NCI-H82 (cell line): ENCODE results near the gene DENND10.
"Not testable (repeated sequence)": the region's sequence is repeated elsewhere in the genome, so short reads cannot be mapped to it uniquely, and the experiment has no call there.

Experiments used
- DNase-seq: peaks from one replicate; lab custom pipeline; 2025; lab: John Stamatoyannopoulos, UW

The DENND10 gene, protein sequence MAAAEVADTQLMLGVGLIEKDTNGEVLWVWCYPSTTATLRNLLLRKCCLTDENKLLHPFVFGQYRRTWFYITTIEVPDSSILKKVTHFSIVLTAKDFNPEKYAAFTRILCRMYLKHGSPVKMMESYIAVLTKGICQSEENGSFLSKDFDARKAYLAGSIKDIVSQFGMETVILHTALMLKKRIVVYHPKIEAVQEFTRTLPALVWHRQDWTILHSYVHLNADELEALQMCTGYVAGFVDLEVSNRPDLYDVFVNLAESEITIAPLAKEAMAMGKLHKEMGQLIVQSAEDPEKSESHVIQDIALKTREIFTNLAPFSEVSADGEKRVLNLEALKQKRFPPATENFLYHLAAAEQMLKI

GRCh38 chr10:119103903-119104653 is at the start of gene DENND10:
DENND10 (plus strand) TSS chr10:119104113; CDS start chr10:119104143, 30 bp downstream.
- DNase-seq = peak; percentile 84

DNA sequence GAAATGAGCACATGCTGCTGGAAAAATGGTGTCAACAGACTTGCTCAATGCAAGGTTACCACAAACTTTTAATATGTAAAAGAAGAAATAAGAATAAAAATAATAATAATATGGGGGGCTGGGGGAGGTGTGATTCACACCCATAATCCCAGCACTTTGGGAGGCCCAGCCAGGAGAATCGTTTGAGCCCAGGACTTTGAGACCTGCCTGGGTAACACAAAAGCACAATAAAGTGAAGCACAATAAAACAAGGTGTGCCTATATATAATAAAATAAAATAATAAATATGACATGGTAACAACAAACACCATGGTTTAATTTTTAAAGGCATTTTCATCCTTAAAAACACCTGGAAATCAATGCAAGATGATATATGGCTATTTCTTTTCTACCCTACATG is 48.4 kb upstream of the DENND10 start:
- no peak for DNase-seq

DNA sequence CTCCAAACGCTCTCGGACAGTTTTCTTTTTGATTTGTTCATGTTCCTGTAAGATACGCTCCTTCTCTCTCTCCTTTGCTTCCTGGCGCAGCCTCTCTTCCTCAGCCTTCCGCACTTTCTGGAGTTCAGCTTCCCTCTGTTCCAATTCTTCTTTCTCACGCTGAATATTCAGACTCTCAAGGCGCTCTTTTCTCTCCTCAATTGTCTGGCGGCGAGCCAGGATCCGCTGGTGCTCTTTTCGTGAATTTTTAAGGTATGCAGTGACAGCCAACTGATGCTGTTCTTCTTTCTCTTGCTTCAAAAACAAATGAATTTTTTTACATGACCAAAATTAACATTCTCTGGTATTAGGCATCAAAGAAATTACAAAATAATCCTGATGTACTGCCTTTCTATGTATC is 45.9 kb upstream of the DENND10 start:
- DNase-seq = no peak

DNA sequence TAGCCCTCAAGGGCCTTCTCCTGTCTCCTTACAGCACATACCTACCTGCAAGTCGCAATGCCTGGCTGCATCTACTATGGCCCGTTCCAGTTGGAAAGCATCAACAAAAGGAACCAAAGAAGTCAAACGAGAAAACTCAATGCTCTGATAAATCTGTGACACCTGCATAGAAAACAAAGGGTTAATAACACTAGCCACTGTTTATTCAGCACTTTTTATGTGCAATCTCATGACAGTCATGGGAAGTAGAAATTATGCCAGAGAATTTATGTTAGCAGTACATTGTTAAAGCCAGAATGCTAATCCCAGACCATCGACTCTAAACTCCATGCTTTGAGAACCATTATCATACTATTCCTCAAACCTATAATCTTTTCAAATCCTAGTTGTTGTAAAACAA is 44.4 kb upstream of the DENND10 start:
- DNase-seq = no peak

DNA sequence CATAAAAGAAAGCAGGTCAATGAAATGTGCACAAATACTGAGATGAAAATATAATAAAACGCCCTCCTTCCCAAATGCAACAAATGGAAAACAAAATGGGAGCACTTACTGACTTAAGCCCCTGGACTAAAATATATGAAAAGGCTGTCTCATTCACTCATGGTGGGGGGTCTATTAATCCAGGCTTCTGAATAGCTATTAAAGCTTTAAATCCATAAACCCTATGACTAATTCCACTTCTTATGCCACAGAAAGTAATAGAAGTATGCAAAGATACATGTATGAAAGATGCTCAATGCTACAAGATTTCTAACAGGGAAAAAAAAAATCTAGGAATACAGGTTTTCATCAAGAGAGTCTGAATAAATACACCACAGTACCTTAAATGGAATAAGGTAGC is 43.8 kb upstream of the DENND10 start:
- no peak for DNase-seq

DNA sequence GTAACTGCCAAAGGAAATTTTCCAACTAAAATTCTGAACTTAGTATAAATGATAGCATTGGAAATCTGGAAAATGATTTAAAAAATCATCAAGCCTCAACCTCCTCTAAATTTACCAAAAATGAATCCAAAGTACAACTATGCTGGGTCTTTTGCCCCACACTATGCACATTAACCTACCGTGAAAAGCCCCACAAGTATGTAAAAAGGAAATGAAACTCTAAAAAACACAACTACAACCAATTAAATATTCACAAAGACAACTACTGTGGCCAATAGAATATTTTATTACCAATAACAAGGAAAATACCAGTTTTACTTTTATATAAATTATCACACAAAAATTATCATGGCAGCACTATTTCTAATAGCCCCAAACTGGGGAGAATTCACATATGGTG is 42.6 kb upstream of the DENND10 start:
- DNase-seq = no peak

GRCh38 chr10:119061926-119062325 is 42.0 kb upstream of the DENND10 start:
- no peak for DNase-seq

DNA sequence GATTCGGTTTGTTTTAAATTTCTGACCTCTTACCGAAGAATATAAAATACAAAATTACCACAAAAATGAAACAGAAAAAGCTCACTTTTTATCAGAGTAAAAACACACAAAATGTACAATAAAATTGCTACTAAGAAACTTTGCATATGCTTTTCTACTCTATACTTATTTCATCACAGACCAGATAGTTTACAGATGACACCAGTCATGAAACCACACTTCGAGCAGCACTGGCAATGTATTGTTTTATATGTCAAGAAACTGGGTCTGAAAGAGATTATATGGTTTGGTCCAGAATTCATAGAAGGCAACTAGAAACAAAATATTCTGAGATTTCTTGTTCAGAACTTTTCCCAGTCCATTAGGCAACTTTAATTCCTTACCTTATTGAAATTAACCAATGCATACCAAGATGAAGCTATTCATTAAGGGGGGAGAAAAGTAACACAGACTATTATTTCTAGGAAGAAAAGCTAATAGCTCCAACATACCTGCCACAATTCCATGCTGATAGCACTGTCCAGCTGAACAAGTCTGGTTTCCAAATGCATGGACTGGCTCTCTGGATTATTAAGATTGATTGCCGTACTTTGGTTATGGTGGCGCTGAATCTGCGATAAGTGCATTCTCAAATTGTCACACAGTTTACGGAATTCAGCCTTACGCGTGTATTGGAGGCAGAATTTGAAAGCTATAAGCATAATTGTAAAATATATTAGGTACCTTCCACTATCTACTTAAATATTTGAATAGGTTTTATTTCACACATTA is 33.3 kb upstream of the DENND10 start:
- no peak for DNase-seq

- no peak for DNase-seq
Observed at GRCh38 chr10:119073584-119073983, 30.3 kb upstream of the DENND10 start.

DNA sequence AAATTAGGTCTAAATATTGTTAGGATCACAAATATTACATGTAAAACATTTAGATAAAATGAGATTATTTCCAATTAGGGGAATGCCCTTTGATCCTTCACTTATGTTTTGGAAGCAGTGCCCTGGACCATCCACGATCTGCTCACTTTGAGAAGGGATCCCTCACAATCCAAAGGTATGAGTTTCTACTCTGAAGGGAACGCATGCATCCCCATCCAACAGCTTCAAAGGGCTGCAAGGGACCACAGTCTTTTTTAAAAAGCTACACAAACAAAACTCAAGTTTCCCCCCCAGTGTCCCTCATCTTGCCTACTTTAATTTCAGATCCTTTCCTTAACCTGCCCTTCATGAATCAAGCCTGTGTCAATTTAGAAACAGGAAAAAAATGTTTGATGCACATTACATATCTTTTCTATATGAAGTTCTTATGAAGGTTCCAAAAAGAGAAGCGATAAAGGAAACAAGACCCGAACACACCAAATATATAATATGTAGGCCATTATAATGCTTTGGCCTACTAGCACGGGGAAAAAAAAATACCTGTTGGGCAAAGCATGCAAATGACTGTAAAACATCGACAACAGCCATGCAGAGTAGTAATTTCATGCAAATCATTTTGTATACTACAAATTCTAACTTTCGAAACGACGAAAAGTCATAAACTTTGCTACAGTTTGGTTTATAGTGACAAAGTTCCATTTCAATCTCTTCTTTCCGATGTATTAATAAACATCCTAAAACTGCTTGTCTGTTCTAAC is 25.3 kb upstream of the DENND10 start:
- DNase-seq = no peak

DNA sequence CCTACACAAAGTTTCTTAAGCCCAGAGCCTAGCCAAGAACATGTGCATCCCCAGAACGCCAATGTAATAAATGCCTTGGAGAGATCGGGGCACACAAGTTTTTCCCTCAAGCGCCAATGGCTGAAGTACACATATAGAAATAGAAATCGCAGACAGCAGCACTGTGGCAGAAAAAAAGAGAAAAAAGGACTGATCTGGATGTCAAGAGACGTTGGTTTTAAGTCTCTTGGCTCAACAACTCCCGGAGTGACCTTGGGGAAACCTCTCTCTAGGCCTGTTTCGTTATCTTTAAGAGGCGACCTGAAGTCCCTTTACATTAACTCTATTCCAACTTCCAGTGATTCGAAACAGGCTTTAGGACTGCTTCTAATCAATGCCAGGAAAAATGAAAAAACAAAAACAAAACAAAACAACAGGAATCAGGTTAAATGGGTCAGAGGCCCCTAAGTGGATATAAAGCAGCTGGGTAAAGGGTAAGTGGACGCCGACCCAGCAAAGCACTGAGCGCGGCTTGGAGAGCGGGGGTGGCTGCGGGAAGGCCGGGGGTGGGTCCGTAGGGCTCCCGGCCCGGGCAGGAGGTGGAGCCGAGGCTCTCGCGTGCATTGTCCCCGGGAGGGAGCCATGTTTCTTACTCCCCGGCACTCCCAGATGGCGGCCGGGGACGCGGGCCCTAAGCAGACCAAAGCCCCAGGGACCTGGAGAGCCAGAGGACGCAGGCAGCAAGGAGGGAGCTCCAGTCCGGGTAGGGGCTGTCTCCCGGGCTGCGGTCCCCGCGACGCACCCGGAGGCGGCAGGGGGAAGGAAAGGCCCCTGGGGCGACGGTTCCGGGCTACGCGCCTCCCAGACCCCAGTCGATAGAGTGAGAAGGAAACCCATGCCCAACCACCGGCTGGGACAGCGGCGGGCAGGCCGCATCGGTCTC is 24.1 kb upstream of the DENND10 start:
- peak; percentile 53 for DNase-seq

DNA sequence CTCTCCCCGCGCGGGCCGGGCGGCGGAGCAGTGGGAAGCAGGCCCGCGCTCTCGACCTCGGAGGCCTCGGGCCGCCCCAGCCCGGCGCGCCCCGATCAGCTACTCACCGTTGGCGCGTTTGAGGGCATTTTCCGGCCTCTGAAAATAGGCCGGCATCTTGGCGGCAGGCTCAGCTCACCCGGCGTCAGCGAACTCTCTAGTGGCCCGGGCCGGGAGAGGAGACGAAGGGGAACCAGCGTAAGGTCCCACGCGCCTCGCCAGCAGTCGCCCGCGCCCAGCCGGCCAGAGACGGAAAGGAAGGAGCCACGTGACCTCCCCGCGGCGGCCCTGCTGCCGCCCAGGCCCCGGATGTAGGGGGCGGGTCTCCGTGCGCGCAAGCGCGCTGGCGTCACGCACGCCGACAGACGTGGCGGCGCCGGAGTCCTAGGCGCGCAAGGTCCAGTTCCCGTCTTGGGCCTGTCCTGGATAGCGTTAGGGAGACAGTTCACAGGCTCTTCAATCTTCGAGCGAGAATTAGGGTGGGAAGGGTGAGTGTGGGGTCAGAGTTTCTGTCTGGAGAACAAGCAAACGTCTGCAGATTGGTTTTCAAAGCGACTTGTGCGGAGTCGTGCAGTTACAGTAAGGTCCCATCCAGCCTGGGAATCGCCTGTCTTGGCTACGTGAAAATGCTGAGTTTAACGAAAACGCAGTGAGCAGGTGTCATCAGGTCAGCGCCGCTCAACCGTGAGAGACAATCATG is 23.2 kb upstream of the DENND10 start, which contains the start of gene EIF3A:
TSS of gene EIF3A (minus strand) at position 297 of the 739 bp plus-strand sequence. CDS start at position 156, 141 bp downstream.
- peak; percentile 88 for DNase-seq

DNA sequence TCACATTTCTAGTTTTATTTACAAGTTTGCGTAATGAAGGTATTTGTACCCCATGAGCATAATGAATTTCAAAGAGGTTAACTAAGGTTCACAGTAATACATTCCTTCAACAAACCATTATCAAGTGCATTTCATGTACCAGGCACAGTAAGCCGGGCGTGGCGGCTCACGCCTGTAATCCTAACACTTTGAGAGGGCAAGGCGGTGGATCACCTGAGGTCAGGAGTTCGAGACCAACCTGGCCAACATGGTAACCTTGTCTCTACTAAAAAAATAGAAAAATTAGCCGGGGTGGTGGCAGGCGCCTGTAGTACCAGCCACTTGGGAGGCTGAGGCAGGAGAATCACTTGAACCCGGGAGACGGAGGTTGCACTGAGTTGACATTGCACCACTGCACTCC is 19.0 kb upstream of the DENND10 start:
- no peak for DNase-seq

GRCh38 chr10:119087271-119087882 is 16.5 kb upstream of the DENND10 start:
- DNase-seq = peak; percentile 38

DNA sequence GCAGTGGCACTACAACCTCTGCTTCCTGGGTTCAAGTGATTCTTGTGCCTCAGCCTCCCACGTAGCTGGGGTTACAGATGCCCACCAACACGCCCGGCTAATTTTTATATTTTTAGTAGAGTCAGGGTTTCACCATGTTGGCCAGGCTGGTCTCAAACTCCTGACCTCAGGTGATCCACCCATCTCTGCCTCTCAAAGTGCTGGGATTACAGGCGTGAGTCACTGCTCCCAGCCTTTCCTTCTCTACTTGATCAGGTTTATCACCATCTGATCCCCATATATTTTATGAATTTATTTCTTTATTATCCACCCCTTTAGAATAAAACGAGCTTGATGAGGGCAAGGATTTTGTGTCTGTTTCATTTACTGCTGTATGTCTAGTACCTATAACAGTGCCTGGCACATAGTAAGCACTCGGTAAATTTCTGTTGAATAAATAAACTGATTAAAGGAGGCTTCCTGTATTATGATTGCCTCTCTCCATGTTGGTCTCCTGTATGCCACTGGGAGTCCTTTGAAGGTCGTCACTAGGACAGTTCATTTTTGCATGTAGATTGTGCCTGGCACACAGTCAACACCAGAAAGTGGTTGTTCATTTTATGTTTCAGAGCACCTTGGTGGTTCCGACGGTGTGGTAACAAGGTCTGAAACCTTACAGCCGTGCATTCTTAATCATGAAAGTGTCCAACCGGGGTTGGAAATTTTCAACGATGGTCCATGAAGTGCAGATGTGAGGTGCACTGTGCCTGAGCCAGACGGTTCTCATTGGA is 13.7 kb upstream of the DENND10 start:
- DNase-seq = no peak

DNA sequence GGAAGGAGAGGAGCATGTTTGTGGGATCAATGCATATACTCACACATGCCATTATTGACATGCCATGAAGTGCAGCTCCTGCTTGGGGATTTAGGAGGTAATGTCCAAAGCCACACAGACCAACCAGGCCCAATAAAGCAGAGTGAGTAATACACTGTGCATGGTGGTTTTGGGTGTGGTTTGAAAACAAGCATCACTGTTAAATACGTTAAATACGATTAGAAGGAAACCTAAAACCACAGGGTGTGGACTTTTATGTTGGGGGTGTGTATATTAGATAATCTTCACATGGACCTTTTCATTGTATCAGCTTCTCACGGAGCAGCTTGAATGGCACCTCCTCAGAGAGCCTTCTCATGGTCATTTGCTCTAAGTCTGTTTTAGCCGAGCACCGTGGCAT is 12.9 kb upstream of the DENND10 start:
- peak; percentile 60 for DNase-seq

- no peak for DNase-seq
Observed at GRCh38 chr10:119095640-119096039, 8.3 kb upstream of the DENND10 start.

DNA sequence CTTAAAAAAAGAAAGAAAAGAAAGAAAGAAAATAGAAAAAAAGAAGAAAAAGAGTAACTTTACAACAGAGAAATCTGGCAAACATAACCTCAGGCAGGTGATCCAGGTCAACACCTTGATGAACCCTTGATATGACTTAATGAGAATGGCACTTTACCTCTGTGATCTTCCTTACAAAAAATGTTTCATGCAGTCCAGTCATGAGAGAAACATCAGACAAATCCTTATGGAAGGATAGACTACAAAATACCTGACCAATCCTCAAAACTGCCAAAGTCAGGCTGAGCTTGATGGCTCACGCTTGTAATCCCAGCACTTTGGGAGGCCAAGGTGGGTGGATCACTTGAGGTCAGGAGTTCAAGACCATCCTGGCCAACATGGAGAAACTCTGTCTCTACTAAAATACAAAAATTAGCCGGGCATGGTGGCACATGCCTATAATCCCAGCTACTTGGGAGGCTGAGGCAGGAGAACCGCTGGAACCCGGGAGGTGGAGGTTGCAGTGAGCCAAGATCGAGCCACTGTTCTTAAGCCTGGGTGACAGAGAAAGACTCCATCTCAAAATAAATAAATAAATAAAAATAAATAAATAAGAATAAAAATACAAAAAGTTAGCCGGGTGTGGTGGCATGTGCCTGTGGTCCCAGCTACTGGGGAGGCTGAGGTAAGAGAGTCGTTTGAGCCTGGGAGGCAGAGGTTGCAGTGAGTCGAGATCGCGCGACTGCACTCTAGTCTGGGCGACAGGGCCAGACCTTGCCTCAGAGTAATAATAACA is 7.1 kb upstream of the DENND10 start:
- not testable (repeated sequence) for DNase-seq
